Gastrocnemius medialis (tissue), 4 donors: Measurements from ENCODE around the gene MED13L.

Source experiments
- CTCF ChIP-seq, 5 experiments: fragments of 450-650 bp in 3 of 5; fragments of 200-600 bp in 2 of 5; sonication (generic) in 2 of 5; IDR thresholded peaks in 4 of 5; conservative IDR thresholded peaks in 1 of 5; 1 replicate in 4 of 5; 2 replicates in 1 of 5; pipeline ENCODE4 v1.5.1; 2016 to 2019; ENCODE audit warnings: antibody characterized with exemption in 5 of 5, mild to moderate bottlenecking in 3 of 5, moderate library complexity in 3 of 5
- POLR2A ChIP-seq, 2 donors: fragments of 450-650 bp; IDR thresholded peaks; one replicate each; pipeline ENCODE4 v1.6.1; 2017; ENCODE audit warnings: antibody characterized with exemption in 2 of 2, mild to moderate bottlenecking in 2 of 2, moderate library complexity in 2 of 2

GRCh38 chr12:116006141-116006540 is 271.4 kb downstream of the MED13L start:
- TF ChIP-seq POLR2A (IDR thresholded peaks at IDR 0.05) = no peak
- no peak for TF ChIP-seq CTCF (IDR thresholded peaks at IDR 0.05 in 4 of 5, conservative IDR thresholded peaks at IDR 0.05 in 1 of 5)
